Skeletal muscle tissue (tissue), 4 donors: ENCODE results near the gene RHBDD3. TPM values are rescaled to one million over a fixed set of nuclear protein-coding genes. Genes with fewer than 3 reads are reported as not detected.

Experiments used
- H3K27ac ChIP-seq: one replicate; pipeline ENCODE4 v1.7.0; 2013; ENCODE audit warnings: mild to moderate bottlenecking, low read depth, low read length, inconsistent platforms
- H3K27me3 ChIP-seq, 3 donors: one replicate each; pipeline ENCODE4 v1.7.0; 2013; ENCODE audit warnings: low read length in 3 of 3; ENCODE audit not compliant: control insufficient read depth in 3 of 3, insufficient read depth in 3 of 3
- H3K36me3 ChIP-seq, 3 donors: one replicate each; pipeline ENCODE4 v1.7.0; 2013; ENCODE audit warnings: low read length in 3 of 3; ENCODE audit not compliant: control insufficient read depth in 3 of 3, insufficient read depth in 3 of 3
- H3K4me1 ChIP-seq, 3 donors: one replicate each; pipeline ENCODE4 v1.7.0; 2013; ENCODE audit warnings: low read length in 3 of 3, mild to moderate bottlenecking in 3 of 3; ENCODE audit not compliant: control insufficient read depth in 3 of 3, insufficient read depth in 3 of 3
- H3K4me3 ChIP-seq, 3 donors: one replicate each; pipeline ENCODE4 v1.7.0; 2013; ENCODE audit warnings: low read length in 3 of 3
- H3K9ac ChIP-seq, 3 donors: one replicate each; pipeline ENCODE4 v1.7.0; 2013; ENCODE audit warnings: low read length in 3 of 3, mild to moderate bottlenecking in 3 of 3, moderate library complexity in 2 of 3, low read depth in 1 of 3
- H3K9me3 ChIP-seq, 3 donors: one replicate each; pipeline ENCODE4 v1.7.0; 2013; ENCODE audit warnings: low read length in 3 of 3; ENCODE audit not compliant: control insufficient read depth in 3 of 3
- total RNA-seq: library from RNA; depleted of rRNA; stranded (reverse); fragments of >200 nt; gene quantifications from one replicate; pipeline ENCODE4 v1.2.3, GENCODE V29; 2014
- donor health status: Osteomylitis.

The RHBDD3 gene
- total RNA-seq, 1 donor from 2014 or later, result 6.8 TPM

GRCh38 chr22:29311464-29312217, 43.9 kb upstream of the RHBDD3 start:
- Histone ChIP-seq H3K27ac (peak overlapping the region; percentile 54), H3K9ac (peak overlapping the region in 1 of 3 donors; percentile 45)

GRCh38 chr22:29310863-29311339, 43.1 kb upstream of the RHBDD3 start:
- peaks cover 22 to 47% (median 25%) of the 10 kb centered on the region in 3 donors for H3K27me3 ChIP-seq
- H3K27ac ChIP-seq, result peak overlapping the region; percentile 64
- no peaks in the 10 kb centered on the region for H3K9me3 ChIP-seq
- peak overlapping the region in 2 of 3 donors; percentile 15 to 45 for H3K4me3 ChIP-seq
- H3K9ac ChIP-seq, result peak overlapping the region in 2 of 3 donors; percentile 2 to 45
- no peaks in the 10 kb centered on the region for H3K36me3 ChIP-seq
- H3K4me1 ChIP-seq, result peaks cover 61 to 69% (median 64%) of the 10 kb centered on the region in 3 donors

More at GRCh38 chr22:29311464-29312217, 43.9 kb upstream of the RHBDD3 start:
- Histone ChIP-seq H3K9me3 (no peaks in the 10 kb centered on the region), H3K4me1 (peaks cover 55 to 63% (median 59%) of the 10 kb centered on the region in 3 donors), H3K4me3 (peak overlapping the region in 1 of 3 donors; percentile 15), H3K36me3 (no peaks in the 10 kb centered on the region), H3K27me3 (peaks cover 28 to 54% (median 30%) of the 10 kb centered on the region in 3 donors)

GRCh38 chr22:29310065-29310862, 42.5 kb upstream of the RHBDD3 start:
- peak overlapping the region in 1 of 3 donors; percentile 22 for H3K4me3 ChIP-seq
- peak overlapping the region in 2 of 3 donors; percentile 2 to 33 for H3K9ac ChIP-seq
- H3K27ac ChIP-seq, result peak overlapping the region; percentile 64
- H3K27me3 ChIP-seq, result peaks cover 22 to 44% (median 22%) of the 10 kb centered on the region in 3 donors
- H3K4me1 ChIP-seq, result peaks cover 62 to 71% (median 63%) of the 10 kb centered on the region in 3 donors
- H3K36me3 ChIP-seq, result no peaks in the 10 kb centered on the region
- no peaks in the 10 kb centered on the region for H3K9me3 ChIP-seq

- Histone ChIP-seq H3K4me1 (peaks cover 57 to 68% (median 58%) of the 10 kb centered on the region in 3 donors), H3K4me3 (peak overlapping the region in 2 of 3 donors; percentile 30 to 54), H3K27me3 (peaks cover 15 to 39% (median 17%) of the 10 kb centered on the region in 3 donors), H3K9ac (peak overlapping the region in 2 of 3 donors; percentile 30 to 33), H3K27ac (no peak overlapping the region), H3K36me3 (no peaks in the 10 kb centered on the region), H3K9me3 (no peaks in the 10 kb centered on the region)
Observed at GRCh38 chr22:29309332-29310064, 41.7 kb upstream of the RHBDD3 start.

- no peak overlapping the region for H3K27ac ChIP-seq
- no peaks in the 10 kb centered on the region for H3K9me3 ChIP-seq
- peak overlapping the region in 2 of 3 donors; percentile 30 to 54 for H3K4me3 ChIP-seq
- peak overlapping the region in 2 of 3 donors; percentile 20 to 80 for H3K9ac ChIP-seq
- H3K4me1 ChIP-seq, result peaks cover 50 to 62% (median 52%) of the 10 kb centered on the region in 3 donors
- no peaks in the 10 kb centered on the region for H3K36me3 ChIP-seq
- H3K27me3 ChIP-seq, result peaks cover 8 to 32% (median 11%) of the 10 kb centered on the region in 3 donors
Observed at GRCh38 chr22:29308791-29309262, 41.0 kb upstream of the RHBDD3 start.

GRCh38 chr22:29308148-29308790, 40.5 kb upstream of the RHBDD3 start:
- Histone ChIP-seq H3K9ac (peak overlapping the region; percentile 23 to 80 (median 66)), H3K27ac (no peak overlapping the region)

GRCh38 chr22:29307596-29308147, 39.9 kb upstream of the RHBDD3 start:
- Histone ChIP-seq H3K27ac (peak overlapping the region; percentile 47), H3K36me3 (no peaks in the 10 kb centered on the region), H3K27me3 (peaks cover 0 to 21% (median 0%) of the 10 kb centered on the region in 3 donors), H3K9me3 (no peaks in the 10 kb centered on the region), H3K4me1 (peaks cover 49 to 60% (median 50%) of the 10 kb centered on the region in 3 donors), H3K4me3 (peak overlapping the region; percentile 62 to 87 (median 81)), H3K9ac (peak overlapping the region; percentile 23 to 80 (median 66))

More at GRCh38 chr22:29308148-29308790, 40.5 kb upstream of the RHBDD3 start:
- H3K4me3 ChIP-seq, result peak overlapping the region; percentile 56 to 87 (median 81)
- H3K36me3 ChIP-seq, result no peaks in the 10 kb centered on the region
- H3K9me3 ChIP-seq, result no peaks in the 10 kb centered on the region
- H3K4me1 ChIP-seq, result peaks cover 47 to 59% (median 48%) of the 10 kb centered on the region in 3 donors
- peaks cover 4 to 27% (median 5%) of the 10 kb centered on the region in 3 donors for H3K27me3 ChIP-seq

GRCh38 chr22:29306835-29307595, 39.2 kb upstream of the RHBDD3 start:
- Histone ChIP-seq H3K9me3 (no peaks in the 10 kb centered on the region), H3K36me3 (no peaks in the 10 kb centered on the region), H3K27me3 (peaks cover 0 to 15% (median 0%) of the 10 kb centered on the region in 3 donors), H3K4me1 (peaks cover 49 to 62% (median 57%) of the 10 kb centered on the region in 3 donors), H3K4me3 (peak overlapping the region; percentile 62 to 87 (median 81)), H3K27ac (peak overlapping the region; percentile 47), H3K9ac (peak overlapping the region; percentile 43 to 80 (median 66))
